GM12878 (cell line): ENCODE measurements around the gene ATP6V0C. TPM values are rescaled to one million over a fixed set of nuclear protein-coding genes. Genes with fewer than 3 reads are reported as not detected.

Experiments
- ATAC-seq: fragments of 200-7000 bp; cut with Tn5 transposase; 3 replicates; pipeline ENCODE4 v1.9.1; 2020; ENCODE audit warnings: mild to moderate bottlenecking, moderate library complexity
- BruUV-seq: library from RNA; stranded (reverse); fragments of 400-500 nt; replicated peaks from 2 replicates; lab custom pipeline; 2021; lab: Mats Ljungman, UMichigan
- CTCF ChIA-PET: fragments of 300-600 bp; sonication (Branson Sonifier 250); formaldehyde crosslinking; extraction: SDS; loops from one replicate; lab custom pipeline; 2021; ENCODE audit warnings: inconsistent platforms; lab: Yijun Ruan, JAX
- POLR2A ChIA-PET: fragments of 350-600 bp; formaldehyde crosslinking; extraction: SDS; loops from one replicate; lab custom pipeline; 2021; ENCODE audit warnings: inconsistent platforms; lab: Charles Lee
- RAD21 ChIA-PET: fragments of 300-600 bp; sonication (Branson Sonifier 250); formaldehyde crosslinking; loops from one replicate; lab custom pipeline; 2023; ENCODE audit warnings: antibody characterized with exemption; ENCODE audit not compliant: unreplicated experiment; lab: Charles Lee
- SMC1A ChIA-PET: fragments of 300-600 bp; sonication (Branson Sonifier 250); formaldehyde crosslinking; loops from one replicate; lab custom pipeline; 2023; ENCODE audit not compliant: unreplicated experiment, uncharacterized antibody; lab: Charles Lee
- DNase-seq: peaks from one replicate; pipeline ENCODE4 v3.0.0-alpha.2; 2011; ENCODE audit warnings: low read depth, low spot score
- FAIRE-seq: peaks from 3 replicates; lab custom pipeline; 2011; peaks lifted over from hg19 to GRCh38; lab: Jason Lieb, UNC
- H2AFZ ChIP-seq: 2 replicates; pipeline ENCODE4 v1.6.0; 2011; ENCODE audit warnings: low read depth, low read length, control low read depth; ENCODE audit not compliant: control insufficient read depth
- H3K27ac ChIP-seq: 2 replicates; pipeline ENCODE4 v1.5.1; 2011; ENCODE audit warnings: control low read depth; ENCODE audit not compliant: control insufficient read depth, insufficient read depth
- H3K27me3 ChIP-seq, 2 experiments: replicated peaks in 1 of 2; 2 replicates each; pipeline versions ENCODE4 v1.6.0 to v1.6.1; 2011; ENCODE audit warnings: low read length in 1 of 2; ENCODE audit not compliant: control insufficient read depth in 2 of 2, insufficient read depth in 2 of 2
- H3K36me3 ChIP-seq, 2 experiments: 2 replicates each; pipeline ENCODE4 v1.5.1; 2011; ENCODE audit warnings: low read length in 1 of 2; ENCODE audit not compliant: control insufficient read depth in 2 of 2, insufficient read depth in 2 of 2
- H3K4me1 ChIP-seq: 2 replicates; pipeline ENCODE4 v1.6.1; 2011; ENCODE audit warnings: mild to moderate bottlenecking, low read length, moderate library complexity, mixed read lengths; ENCODE audit not compliant: control insufficient read depth, insufficient read depth
- H3K4me2 ChIP-seq: 2 replicates; pipeline ENCODE4 v1.6.0; 2011; ENCODE audit warnings: control low read depth; ENCODE audit not compliant: control insufficient read depth, insufficient read depth
- H3K4me3 ChIP-seq: fragments of 200-600 bp; sonication (generic); 2 replicates; pipeline ENCODE4 v1.5.1; 2016
- H3K79me2 ChIP-seq: 2 replicates; pipeline ENCODE4 v1.6.0; 2011; ENCODE audit warnings: low read length; ENCODE audit not compliant: control insufficient read depth, insufficient read depth
- H3K9ac ChIP-seq: 2 replicates; pipeline ENCODE4 v1.8.0; 2011; ENCODE audit warnings: low read length, control low read depth, mixed read lengths; ENCODE audit not compliant: control insufficient read depth, insufficient read depth
- H3K9me3 ChIP-seq: replicated peaks from 3 replicates; pipeline ENCODE4 v1.5.1; 2011; ENCODE audit warnings: mild to moderate bottlenecking, low read length; ENCODE audit not compliant: control insufficient read depth, insufficient read depth
- H4K20me1 ChIP-seq: 2 replicates; pipeline ENCODE4 v1.6.0; 2011; ENCODE audit not compliant: control insufficient read depth, insufficient read depth
- FOXK2 ChIP-seq: fragments of 450-650 bp; IDR thresholded peaks from 2 replicates; pipeline ENCODE4 v1.6.1; 2017; ENCODE audit warnings: mild to moderate bottlenecking, moderate library complexity
- LARP7 ChIP-seq: fragments of 450-650 bp; IDR thresholded peaks from 2 replicates; pipeline ENCODE4 v1.6.1; 2017; ENCODE audit warnings: mild to moderate bottlenecking
- MTA3 ChIP-seq: IDR thresholded peaks from 2 replicates; pipeline ENCODE4 v1.6.1; 2012; ENCODE audit warnings: low read length, inconsistent platforms, borderline replicate concordance
- RCOR1 ChIP-seq: conservative IDR thresholded peaks from 2 replicates; pipeline ENCODE4 v1.6.1; 2012; ENCODE audit warnings: low read depth, low read length, improper control_type of control experiment
- WGBS: methylation state at CpG from one replicate; pipeline ENCODE4 v1.1.6; 2016; ENCODE audit warnings: low lambda C conversion rate; ENCODE audit not compliant: insufficient replicate concordance, insufficient coverage; ENCODE audit errors: missing lambda C conversion rate; 5-methylcytosine and 5-hydroxymethylcytosine counted together
- in situ Hi-C: fragments of 300-500 bp; cut with MboI; formaldehyde crosslinking; loops from 9 replicates; pipeline ENCODE4 v1.14.3; 2018; ENCODE audit warnings: mixed read lengths
- intact Hi-C: fragments of 100-400 bp; cut with micrococcal nuclease; formaldehyde crosslinking; loops from one replicate; pipeline ENCODE4 v1.14.2; 2022; ENCODE audit not compliant: unreplicated experiment
- polyA plus RNA-seq, 11 experiments: library from polyadenylated mRNA; depleted of rRNA in 4 of 11; unstranded in 6 of 11; stranded (reverse) in 5 of 11; fragments of >200 nt; fragmentation: Nextera tagmentation in 4 of 11; fragmentation: Illumina TruSeq in 1 of 11; extraction: Ambion mirVana in 4 of 11; extraction: Trizol in 1 of 11; gene quantifications; 1 replicate in 1 of 11; 2 replicates in 10 of 11; pipeline versions ENCODE4 v1.2.1 to v1.2.3, GENCODE V29; 2011 to 2016; ENCODE audit warnings: inconsistent platforms in 2 of 11, missing spikeins in 2 of 11, low read depth in 1 of 11
- total RNA-seq, 4 experiments: library from RNA; depleted of rRNA in 3 of 4; stranded (reverse); fragments of >200 nt in 3 of 4; fragmentation: Illumina TruSeq in 1 of 4; extraction: Trizol in 1 of 4; gene quantifications; 2 replicates each; pipeline versions ENCODE4 v1.2.1 to v1.2.3, GENCODE V29; 2013 to 2021
- TF ChIP-seq, protein P1 (sequence below): fragments of 450-650 bp; IDR thresholded peaks from 2 replicates; pipeline ENCODE4 v1.6.1; 2017; ENCODE audit warnings: borderline replicate concordance

ATP6V0C gene
- total and polyA plus RNA-seq, 10 of the 15 experiments (the other 5 are each of a cell fraction or from before 2014, with no cell fraction given): 2.4 to 135 (median 18.4) TPM

DNA sequence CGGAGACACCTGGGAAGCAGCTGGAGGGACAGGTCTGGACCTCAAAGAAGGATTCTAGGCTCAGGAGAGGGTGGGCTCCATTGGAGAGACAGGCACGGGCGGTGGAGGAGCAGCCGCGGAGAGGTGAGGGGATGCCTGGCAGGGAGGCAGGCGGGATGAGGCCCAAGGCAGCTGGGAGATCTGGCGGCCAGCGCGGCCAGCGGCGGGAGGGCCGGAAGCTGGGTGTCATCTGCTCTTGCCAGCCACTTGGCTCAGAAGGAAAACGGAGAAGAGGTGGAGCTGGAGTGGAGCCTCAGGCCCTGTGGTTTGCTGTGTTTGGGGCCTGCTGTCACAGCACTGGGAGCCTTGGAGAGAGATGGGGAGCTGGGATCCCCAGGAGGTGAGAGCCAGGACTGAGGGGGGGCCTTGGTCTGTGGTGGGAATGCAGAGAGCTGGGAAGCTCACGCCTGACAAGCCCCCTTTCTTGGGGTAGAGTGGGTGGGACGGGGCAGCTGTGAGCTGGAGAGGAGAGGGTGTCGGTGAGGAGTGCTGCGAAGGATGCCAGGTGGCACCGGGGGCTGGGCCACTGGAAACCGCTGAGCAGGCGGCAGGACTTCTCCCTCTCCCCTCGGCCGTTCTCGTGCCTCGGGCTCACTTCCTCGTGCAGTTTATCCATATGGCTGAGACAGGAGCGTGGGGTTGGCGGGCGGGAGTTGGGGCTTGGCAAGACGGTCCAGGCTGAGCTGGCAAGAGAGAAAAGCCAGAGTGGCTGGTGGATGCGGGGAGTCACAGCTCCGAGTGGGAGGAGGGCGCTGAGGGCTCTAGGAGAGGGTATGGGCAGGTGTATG lies 30.8 kb upstream of the ATP6V0C start:
- Histone ChIP-seq H3K4me1 (peaks cover 15% of the 10 kb centered on the region), H3K79me2 (no peaks in the 10 kb centered on the region), H3K36me3 (no peaks in the 10 kb centered on the region), H4K20me1 (no peaks in the 10 kb centered on the region), H3K27ac (no peak overlapping the region), H3K9me3 (no peaks in the 10 kb centered on the region), H3K9ac (no peak overlapping the region), H3K4me3 (no peak overlapping the region), H3K4me2 (no peak overlapping the region), H3K27me3 (no peaks in the 10 kb centered on the region), H2AFZ (no peak overlapping the region)
- SMC1A ChIA-PET: no interaction called here
- TF ChIP-seq, protein P1, sequence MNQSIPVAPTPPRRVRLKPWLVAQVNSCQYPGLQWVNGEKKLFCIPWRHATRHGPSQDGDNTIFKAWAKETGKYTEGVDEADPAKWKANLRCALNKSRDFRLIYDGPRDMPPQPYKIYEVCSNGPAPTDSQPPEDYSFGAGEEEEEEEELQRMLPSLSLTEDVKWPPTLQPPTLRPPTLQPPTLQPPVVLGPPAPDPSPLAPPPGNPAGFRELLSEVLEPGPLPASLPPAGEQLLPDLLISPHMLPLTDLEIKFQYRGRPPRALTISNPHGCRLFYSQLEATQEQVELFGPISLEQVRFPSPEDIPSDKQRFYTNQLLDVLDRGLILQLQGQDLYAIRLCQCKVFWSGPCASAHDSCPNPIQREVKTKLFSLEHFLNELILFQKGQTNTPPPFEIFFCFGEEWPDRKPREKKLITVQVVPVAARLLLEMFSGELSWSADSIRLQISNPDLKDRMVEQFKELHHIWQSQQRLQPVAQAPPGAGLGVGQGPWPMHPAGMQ: no peak
- TF ChIP-seq RCOR1: no peak
- TF ChIP-seq LARP7: no peak
- TF ChIP-seq MTA3: no peak
- no peak for TF ChIP-seq FOXK2
- ATAC-seq: no peak
- in situ Hi-C loops (no loop called here), intact Hi-C loops (no loop called here)
- POLR2A ChIA-PET: interaction anchor here (1.2 kb wide), 1 partner anchor 53 kb away, joined by 3 read pairs; the partner anchor contains the start of gene CCNF
- BruUV-seq: no TSS peak
- RAD21 ChIA-PET: no interaction called here
- no peak for DNase-seq
- 77% methylated on average over 32 of the region's 32 CpGs for WGBS
- CTCF ChIA-PET: interaction anchor here (1.5 kb wide), 1 partner anchor 14 kb away, joined by 4 read pairs; no protein-coding TSS in a partner anchor
- FAIRE-seq: no peak
